Upper lobe of left lung (tissue), 6 donors: ENCODE results near the gene ANKS1A. TPM values are rescaled to one million over a fixed set of nuclear protein-coding genes. Genes with fewer than 3 reads are reported as not detected.

Source experiments
- ATAC-seq, 2 donors: fragments of 200-7000 bp; cut with Tn5 transposase; one replicate each; pipeline ENCODE4 v1.9.1; 2022; ENCODE audit warnings: mild to moderate bottlenecking in 2 of 2, moderate library complexity in 2 of 2; ENCODE audit not compliant: low FRiP score in 2 of 2
- DNase-seq, 2 donors: peaks; one replicate each; pipeline ENCODE4 v3.0.0-alpha.2; 2019 to 2020
- H3K27ac ChIP-seq, 4 donors: fragments of 200-600 bp; sonication (generic); one replicate each; pipeline ENCODE4 v1.5.1; 2016 to 2019
- H3K27me3 ChIP-seq, 4 donors: fragments of 200-600 bp; sonication (generic); one replicate each; pipeline ENCODE4 v1.5.1; 2017 to 2019
- H3K36me3 ChIP-seq, 4 donors: fragments of 200-600 bp; sonication (generic); one replicate each; pipeline ENCODE4 v1.5.1; 2016 to 2019
- H3K4me1 ChIP-seq, 4 donors: fragments of 200-600 bp; sonication (generic); one replicate each; pipeline ENCODE4 v1.5.1; 2018 to 2019
- H3K4me3 ChIP-seq, 4 donors: fragments of 200-600 bp; sonication (generic); one replicate each; pipeline ENCODE4 v1.5.1; 2017 to 2019; ENCODE audit warnings: mild to moderate bottlenecking in 2 of 4, moderate library complexity in 1 of 4
- H3K9me3 ChIP-seq, 4 donors: fragments of 200-600 bp; sonication (generic); one replicate each; pipeline ENCODE4 v1.5.1; 2018 to 2019
- CTCF ChIP-seq, 6 experiments: fragments of 450-650 bp in 4 of 6; fragments of 200-600 bp in 2 of 6; sonication (generic) in 2 of 6; IDR thresholded peaks; one replicate each; pipeline ENCODE4 v1.5.1; 2016 to 2019; ENCODE audit warnings: antibody characterized with exemption in 6 of 6
- EP300 ChIP-seq, 4 donors: sonication (generic); formaldehyde crosslinking; IDR thresholded peaks; one replicate each; pipeline ENCODE4 v1.5.1; 2017; ENCODE audit warnings: antibody characterized with exemption in 4 of 4, control low read depth in 2 of 4
- POLR2A ChIP-seq, 4 donors: fragments of 450-650 bp; IDR thresholded peaks; one replicate each; pipeline ENCODE4 v1.5.1; 2016 to 2017; ENCODE audit warnings: antibody characterized with exemption in 4 of 4, mild to moderate bottlenecking in 2 of 4
- POLR2AphosphoS5 ChIP-seq, 2 donors: sonication (generic); formaldehyde crosslinking; IDR thresholded peaks; one replicate each; pipeline ENCODE4 v1.5.1; 2017; ENCODE audit warnings: antibody characterized with exemption in 2 of 2
- WGBS, 2 donors: methylation state at CpG; one replicate each; pipeline ENCODE4 v1.1.5; 2017 to 2018; 5-methylcytosine and 5-hydroxymethylcytosine counted together
- total RNA-seq, 6 donors: library from RNA; depleted of rRNA in 4 of 6; stranded (reverse); fragments of >200 nt in 4 of 6; gene quantifications; one replicate each; pipeline versions ENCODE4 v1.1.0 to v1.2.1, GENCODE V29; 2016 to 2021
- donor health status: DM: no; HTN: no; CAD: no; lungs with moderate emphysema.
- donor health status: DM: no; HTN: yes; CAD: no; lungs with severe emphysema.

The ANKS1A gene
- total RNA-seq, 6 donors from 2014 or later: 47.2 to 85.3 (median 53.5) TPM

GRCh38 chr6:35028781-35029769 is 140.0 kb downstream of the ANKS1A start:
- WGBS, 2 donors: 77 to 86% methylated on average over 9 of the region's 9 CpGs
- no peaks in the 10 kb centered on the region for H3K9me3 ChIP-seq
- TF ChIP-seq POLR2A (IDR thresholded peaks at IDR 0.05) (no peak), POLR2AphosphoS5 (IDR thresholded peaks at IDR 0.05) (no peak), CTCF (IDR thresholded peaks at IDR 0.05) (no peak), EP300 (IDR thresholded peaks at IDR 0.05) (no peak)
- DNase-seq (no peak), ATAC-seq (no peak)
- H3K27ac ChIP-seq: peak overlapping the region in 1 of 4 donors; percentile 91
- peaks cover 0 to 28% (median 0%) of the 10 kb centered on the region in 4 donors for H3K36me3 ChIP-seq
- H3K27me3 ChIP-seq: no peaks in the 10 kb centered on the region
- H3K4me1 ChIP-seq: peaks cover 35 to 41% (median 40%) of the 10 kb centered on the region in 4 donors
- H3K4me3 ChIP-seq: no peak overlapping the region

GRCh38 chr6:35030099-35030498 is 141.0 kb downstream of the ANKS1A start:
- peaks cover 35 to 41% (median 41%) of the 10 kb centered on the region in 4 donors for H3K4me1 ChIP-seq
- H3K27ac ChIP-seq: no peak overlapping the region
- H3K4me3 ChIP-seq: no peak overlapping the region
- H3K27me3 ChIP-seq: no peaks in the 10 kb centered on the region
- 67 to 81% methylated on average over 2 of the region's 2 CpGs for WGBS, 2 donors
- H3K9me3 ChIP-seq: no peaks in the 10 kb centered on the region
- peaks cover 0 to 28% (median 0%) of the 10 kb centered on the region in 4 donors for H3K36me3 ChIP-seq
- no peak for ATAC-seq
- TF ChIP-seq CTCF (IDR thresholded peaks at IDR 0.05) (no peak), EP300 (IDR thresholded peaks at IDR 0.05) (no peak), POLR2A (IDR thresholded peaks at IDR 0.05) (no peak), POLR2AphosphoS5 (IDR thresholded peaks at IDR 0.05) (no peak)
- DNase-seq: no peak

- Histone ChIP-seq H3K27me3 (no peaks in the 10 kb centered on the region), H3K9me3 (no peaks in the 10 kb centered on the region), H3K4me1 (peaks cover 41 to 44% (median 43%) of the 10 kb centered on the region in 4 donors), H3K27ac (no peak overlapping the region), H3K4me3 (no peak overlapping the region), H3K36me3 (peaks cover 0 to 28% (median 0%) of the 10 kb centered on the region in 4 donors)
- DNase-seq (no peak), ATAC-seq (no peak)
- no peak for TF ChIP-seq CTCF (IDR thresholded peaks at IDR 0.05)
- TF ChIP-seq POLR2AphosphoS5 (IDR thresholded peaks at IDR 0.05): no peak
- TF ChIP-seq POLR2A (IDR thresholded peaks at IDR 0.05): no peak
- TF ChIP-seq EP300 (IDR thresholded peaks at IDR 0.05): no peak
- WGBS, 2 donors: 88% methylated on average over 5 of the region's 5 CpGs
These were observed 142.8 kb downstream of the ANKS1A start for GRCh38 chr6:35031611-35032529.

GRCh38 chr6:35033683-35034082 is 144.6 kb downstream of the ANKS1A start:
- Histone ChIP-seq H3K4me3 (no peak overlapping the region), H3K27me3 (no peaks in the 10 kb centered on the region), H3K27ac (peak overlapping the region; percentile 77 to 87 (median 78)), H3K4me1 (peaks cover 47 to 52% (median 49%) of the 10 kb centered on the region in 4 donors), H3K9me3 (no peaks in the 10 kb centered on the region), H3K36me3 (peaks cover 0 to 24% (median 0%) of the 10 kb centered on the region in 4 donors)
- 92 to 97% methylated on average over 5 to 6 of the region's 6 CpGs for WGBS, 2 donors
- no peak for DNase-seq
- ATAC-seq: no peak
- TF ChIP-seq POLR2AphosphoS5 (IDR thresholded peaks at IDR 0.05) (no peak), POLR2A (IDR thresholded peaks at IDR 0.05) (no peak), CTCF (IDR thresholded peaks at IDR 0.05) (no peak), EP300 (IDR thresholded peaks at IDR 0.05) (no peak)
